Aorta (tissue), 5 donors: ENCODE data around the gene GPN1. TPM values are rescaled to one million over a fixed set of nuclear protein-coding genes. Genes with fewer than 3 reads are reported as not detected.

ENCODE experiments used
- ATAC-seq: fragments of 200-7000 bp; cut with Tn5 transposase; one replicate; pipeline ENCODE4 v1.9.1; 2022; ENCODE audit warnings: moderate library complexity; ENCODE audit not compliant: low FRiP score
- DNase-seq, 2 donors: peaks; one replicate each; pipeline ENCODE4 v3.0.0-alpha.2; 2020
- H3K27ac ChIP-seq, 2 donors: one replicate each; pipeline ENCODE4 v1.5.1; 2013; ENCODE audit warnings: low read length in 2 of 2, mild to moderate bottlenecking in 2 of 2, moderate library complexity in 2 of 2, control low read depth in 1 of 2, inconsistent platforms in 1 of 2, low read depth in 1 of 2
- H3K27me3 ChIP-seq, 2 donors: one replicate each; pipeline ENCODE4 v1.6.1; 2013; ENCODE audit warnings: control low read depth in 1 of 2, low read length in 1 of 2, mild to moderate bottlenecking in 1 of 2, moderate library complexity in 1 of 2; ENCODE audit not compliant: insufficient read depth in 2 of 2, control insufficient read depth in 1 of 2
- H3K36me3 ChIP-seq, 2 donors: one replicate each; pipeline ENCODE4 v1.6.1; 2013; ENCODE audit warnings: control low read depth in 1 of 2, low read length in 1 of 2, mild to moderate bottlenecking in 1 of 2; ENCODE audit not compliant: insufficient read depth in 2 of 2, control insufficient read depth in 1 of 2
- H3K4me1 ChIP-seq, 2 donors: one replicate each; pipeline ENCODE4 v1.6.1; 2013; ENCODE audit warnings: low read length in 2 of 2, control low read depth in 1 of 2, mild to moderate bottlenecking in 1 of 2, moderate library complexity in 1 of 2; ENCODE audit not compliant: insufficient read depth in 2 of 2, control insufficient read depth in 1 of 2
- H3K4me3 ChIP-seq, 2 donors: one replicate each; pipeline ENCODE4 v1.5.1; 2013; ENCODE audit warnings: low read length in 2 of 2, control low read depth in 1 of 2, mild to moderate bottlenecking in 1 of 2
- H3K9me3 ChIP-seq: one replicate; pipeline ENCODE4 v1.6.1; 2013; ENCODE audit warnings: mild to moderate bottlenecking, low read length; ENCODE audit not compliant: control insufficient read depth
- WGBS, 2 donors: extraction: QIAGEN DNeasy Blood & Tissue Kit; methylation state at CpG; one replicate each; pipeline ENCODE4 v1.1.7; 2013; 5-methylcytosine and 5-hydroxymethylcytosine counted together
- intact Hi-C, 2 donors: fragments of 100-400 bp; cut with DNase I; formaldehyde crosslinking; loops; one replicate each; pipeline versions ENCODE4 v1.14.2 to v1.15.0; 2022
- polyA plus RNA-seq, 2 donors: library from polyadenylated mRNA; stranded (reverse); fragments of 200-250 nt; gene quantifications; one replicate each; pipeline ENCODE4 v1.2.3, GENCODE V29; 2013
- total RNA-seq, 2 donors: library from RNA; stranded (reverse); fragmentation: NEBNext Ultra II Directional; extraction: Animal tissue kit (Norgen Biotek cat#: 25700); gene quantifications; one replicate each; pipeline ENCODE4 v1.2.1, GENCODE V29; 2021
- donor health status: healthy with polysubstance abuse.
- donor health status: Bipolar disorder and iron deficiency.
- donor health status: DM: no; HTN: no; CAD: no.
- donor health status: DM: no; HTN: no; CAD: no.
- donor health status: DM: yes; HTN: yes; CAD: no.

Gene GPN1
- total and polyA plus RNA-seq, 4 donors, result 16.4 to 24.8 (median 21.2) TPM

DNA sequence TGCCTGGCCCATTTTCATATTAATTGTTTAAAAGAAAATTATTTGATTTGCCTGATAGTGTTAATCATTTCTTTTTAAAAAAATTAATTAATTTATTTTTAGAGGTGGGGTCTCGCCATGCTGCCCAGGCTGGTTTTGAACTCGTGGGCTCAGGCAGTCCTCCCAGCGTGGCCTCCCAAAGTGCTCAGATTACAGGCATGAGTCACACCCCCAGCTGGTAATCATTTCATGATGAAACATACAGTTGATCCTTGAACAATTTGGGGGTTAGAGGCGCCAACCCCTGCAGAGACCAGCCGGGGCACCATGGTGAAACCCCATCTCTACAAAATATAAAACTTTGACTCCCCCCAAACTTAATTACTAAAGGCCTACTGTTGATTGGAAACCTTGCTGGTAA is 7.9 kb downstream of the GPN1 start:
- intact Hi-C loops, result no loop called here
- Histone ChIP-seq H3K4me1 (no peaks in the 10 kb centered on the region), H3K9me3 (no peaks in the 10 kb centered on the region), H3K27ac (no peak overlapping the region), H3K4me3 (no peak overlapping the region), H3K27me3 (no peaks in the 10 kb centered on the region), H3K36me3 (peaks cover 6 to 8% of the 10 kb centered on the region in 2 donors)
- 89 to 92% methylated on average over 5 of the region's 5 CpGs for whole genome bisulfite sequencing, 2 donors
- ATAC-seq (no peak), DNase-seq (no peak)

DNA sequence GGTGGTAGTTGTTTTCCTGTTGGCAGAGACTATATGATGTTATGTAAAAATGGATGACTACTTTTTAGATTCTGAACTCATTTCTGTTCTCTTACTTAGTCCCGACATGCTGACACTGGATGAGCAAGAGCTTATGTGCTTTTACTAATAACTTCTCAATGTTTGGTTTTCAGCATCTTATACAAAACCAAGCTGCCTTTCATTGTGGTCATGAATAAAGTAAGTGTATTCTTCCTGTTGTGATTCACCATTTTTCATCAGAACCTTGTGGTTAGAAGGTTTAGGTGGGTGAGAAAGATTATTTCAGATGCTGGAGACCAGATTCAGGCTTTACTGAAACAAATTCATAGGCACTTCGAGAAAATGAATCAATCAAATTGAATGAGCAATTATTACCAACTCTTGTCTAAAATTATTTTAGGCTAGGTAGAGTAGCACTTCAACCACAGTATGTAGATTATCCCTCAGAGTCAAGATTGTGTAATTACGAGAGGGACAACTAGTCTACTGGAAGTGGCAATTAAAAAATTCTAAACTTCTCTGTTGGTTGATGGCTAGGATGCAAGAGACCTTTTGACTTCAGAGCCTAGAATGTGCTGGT is 9.3 kb downstream of the GPN1 start:
- DNase-seq, result no peak
- Histone ChIP-seq H3K9me3 (no peaks in the 10 kb centered on the region), H3K27me3 (no peaks in the 10 kb centered on the region), H3K4me1 (no peaks in the 10 kb centered on the region), H3K27ac (no peak overlapping the region), H3K4me3 (no peak overlapping the region), H3K36me3 (peaks cover 6 to 8% of the 10 kb centered on the region in 2 donors)
- no peak for ATAC-seq
- WGBS, 2 donors, result 89 to 90% methylated on average over 3 of the region's 3 CpGs
- intact Hi-C loops, result no loop called here

DNA sequence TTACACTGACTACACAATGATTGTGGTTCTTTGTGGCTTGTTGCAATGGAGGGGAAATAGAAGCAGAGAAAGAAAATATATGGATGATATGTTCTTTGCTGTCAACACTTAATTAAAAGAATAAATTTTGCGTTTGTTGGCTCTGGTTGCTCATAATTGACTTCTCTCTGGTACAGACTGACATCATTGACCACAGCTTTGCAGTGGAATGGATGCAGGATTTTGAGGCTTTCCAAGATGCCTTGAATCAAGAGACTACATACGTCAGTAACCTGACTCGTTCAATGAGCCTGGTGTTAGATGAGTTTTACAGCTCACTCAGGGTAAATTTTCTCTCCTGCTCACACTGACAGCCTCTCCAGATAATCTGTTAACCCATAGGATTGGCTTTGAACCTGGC is 9.9 kb downstream of the GPN1 start:
- DNase-seq, result no peak
- Histone ChIP-seq H3K27me3 (no peaks in the 10 kb centered on the region), H3K27ac (no peak overlapping the region), H3K9me3 (no peaks in the 10 kb centered on the region), H3K36me3 (peaks cover 6 to 8% of the 10 kb centered on the region in 2 donors), H3K4me3 (no peak overlapping the region), H3K4me1 (no peaks in the 10 kb centered on the region)
- no peak for ATAC-seq
- intact Hi-C loops, result no loop called here
- 59 to 60% methylated on average over 3 of the region's 3 CpGs for WGBS, 2 donors

DNA sequence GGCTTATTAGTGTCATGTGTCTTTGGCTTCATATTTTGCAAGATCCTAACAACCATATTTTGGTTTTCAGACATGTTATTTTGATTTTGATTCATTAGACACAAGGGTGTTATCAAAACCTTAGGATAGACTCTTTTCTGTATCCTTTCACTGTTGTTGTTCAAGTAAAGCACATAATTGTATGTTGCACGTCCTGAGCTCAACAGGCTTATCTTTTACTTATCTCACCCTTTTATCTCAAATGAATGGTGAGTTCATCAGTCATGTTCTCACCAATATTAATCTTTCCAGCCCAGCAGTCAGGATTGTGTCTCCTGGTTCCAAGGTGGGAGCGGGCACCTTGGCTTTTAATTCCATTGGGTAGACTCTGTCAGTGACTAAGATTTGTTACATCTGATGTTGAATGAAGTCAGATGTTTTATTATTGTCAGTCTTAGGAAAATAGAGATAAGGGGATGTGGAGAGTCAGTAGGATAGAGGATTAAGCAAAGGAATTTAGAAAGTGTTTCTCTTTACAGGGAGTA is 11.9 kb downstream of the GPN1 start:
- Histone ChIP-seq H3K4me3 (no peak overlapping the region), H3K27me3 (no peaks in the 10 kb centered on the region), H3K36me3 (peaks cover 3 to 8% of the 10 kb centered on the region in 2 donors), H3K9me3 (no peaks in the 10 kb centered on the region), H3K4me1 (no peaks in the 10 kb centered on the region), H3K27ac (no peak overlapping the region)
- DNase-seq (no peak), ATAC-seq (no peak)
- intact Hi-C loops, result no loop called here
- WGBS, 2 donors, result 70 to 71% methylated on average over 2 of the region's 2 CpGs

DNA sequence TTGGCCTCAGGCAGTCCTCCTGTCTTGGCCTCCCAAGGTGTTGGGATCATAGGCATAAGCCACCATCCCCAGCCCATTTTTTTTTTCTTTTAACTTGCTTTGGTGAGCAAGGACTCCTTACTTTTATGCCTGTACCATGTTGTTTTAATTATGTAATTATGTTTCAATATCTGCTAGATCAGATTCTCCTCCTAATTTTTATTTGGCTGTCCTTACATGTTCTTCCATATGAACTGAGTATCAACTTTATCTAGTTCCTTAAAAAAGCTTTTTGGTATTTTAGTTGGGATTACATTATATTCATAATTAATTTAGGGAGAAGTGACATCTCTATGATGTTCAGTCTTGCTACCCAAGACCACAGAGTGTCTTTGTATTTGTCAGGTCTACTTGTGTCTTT is 16.3 kb downstream of the GPN1 start:
- Histone ChIP-seq H3K9me3 (no peaks in the 10 kb centered on the region), H3K27ac (no peak overlapping the region), H3K36me3 (peaks cover 3 to 6% of the 10 kb centered on the region in 2 donors), H3K4me1 (no peaks in the 10 kb centered on the region), H3K4me3 (no peak overlapping the region), H3K27me3 (no peaks in the 10 kb centered on the region)
- intact Hi-C loops, result no loop called here
- DNase-seq (no peak), ATAC-seq (no peak)

DNA sequence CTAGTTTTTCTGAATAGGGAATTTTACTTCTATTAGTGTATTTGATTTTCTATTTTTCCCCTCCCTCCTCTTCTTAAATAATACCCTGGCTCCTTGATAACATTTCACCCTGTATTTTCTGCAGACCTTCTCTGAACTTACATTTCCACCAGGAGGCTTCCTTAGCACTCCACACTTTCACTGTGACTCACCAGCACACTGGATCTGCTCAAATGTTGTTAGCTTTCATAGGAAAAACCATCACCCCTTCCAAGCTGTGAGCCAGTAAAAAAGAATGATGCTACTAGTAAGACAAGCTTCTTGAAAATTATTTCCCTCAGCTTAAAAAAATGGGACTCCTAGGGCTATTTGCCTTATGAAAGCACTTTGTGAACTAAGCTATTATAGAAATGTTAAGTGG is 18.4 kb downstream of the GPN1 start:
- H3K4me3 ChIP-seq, result no peak overlapping the region
- no peak for ATAC-seq
- H3K4me1 ChIP-seq, result no peaks in the 10 kb centered on the region
- no peak overlapping the region for H3K27ac ChIP-seq
- H3K9me3 ChIP-seq, result no peaks in the 10 kb centered on the region
- H3K36me3 ChIP-seq, result peaks cover 3 to 6% of the 10 kb centered on the region in 2 donors
- DNase-seq, result no peak
- no peaks in the 10 kb centered on the region for H3K27me3 ChIP-seq
- intact Hi-C loops, result no loop called here

DNA sequence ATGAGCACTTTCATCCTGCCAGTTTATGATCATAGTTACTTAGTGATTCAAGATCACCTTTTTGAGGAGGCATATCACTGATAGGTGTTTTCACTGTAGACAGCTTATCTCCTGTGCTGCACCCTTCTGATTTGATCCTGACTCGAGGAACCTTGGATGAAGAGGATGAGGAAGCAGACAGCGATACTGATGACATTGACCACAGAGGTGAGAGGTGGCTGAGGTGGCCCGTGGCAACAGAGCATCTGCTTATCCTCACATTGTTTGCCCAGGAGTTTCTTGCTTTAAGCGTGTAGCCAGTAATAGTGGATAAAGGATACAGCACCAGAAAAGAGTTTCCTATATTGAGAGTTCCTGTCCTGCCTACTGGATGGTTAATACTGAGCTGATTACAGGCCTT is 18.9 kb downstream of the GPN1 start:
- no peak overlapping the region for H3K4me3 ChIP-seq
- no peak overlapping the region for H3K27ac ChIP-seq
- peaks cover 6 to 7% of the 10 kb centered on the region in 2 donors for H3K36me3 ChIP-seq
- WGBS, 2 donors, result 89 to 93% methylated on average over 4 of the region's 4 CpGs
- no peaks in the 10 kb centered on the region for H3K4me1 ChIP-seq
- intact Hi-C loops, result no loop called here
- no peaks in the 10 kb centered on the region for H3K27me3 ChIP-seq
- ATAC-seq (no peak), DNase-seq (no peak)
- H3K9me3 ChIP-seq, result no peaks in the 10 kb centered on the region

DNA sequence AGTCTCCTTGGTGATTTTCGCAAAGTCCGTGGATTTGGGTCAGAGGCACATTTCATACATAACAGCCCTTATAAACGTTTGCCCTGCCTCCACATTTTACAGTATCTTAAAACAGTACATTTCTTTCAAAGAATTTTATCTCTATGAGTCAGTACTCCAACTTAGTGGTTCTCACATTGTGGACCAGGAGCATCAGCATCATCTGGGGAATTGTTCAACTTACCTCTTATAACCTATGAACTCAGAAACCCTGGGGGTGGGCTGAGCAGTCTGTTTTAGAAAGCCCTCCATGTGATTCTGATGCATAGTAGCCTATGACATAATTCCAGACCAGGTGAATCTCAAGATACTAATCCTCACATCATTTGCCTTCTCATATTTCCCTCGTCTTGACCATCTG is 22.2 kb downstream of the GPN1 start:
- H3K4me1 ChIP-seq, result no peaks in the 10 kb centered on the region
- H3K36me3 ChIP-seq, result peaks cover 11 to 19% of the 10 kb centered on the region in 2 donors
- DNase-seq (no peak), ATAC-seq (no peak)
- WGBS, 2 donors, result 73 to 76% methylated on average over 4 of the region's 4 CpGs
- no peak overlapping the region for H3K27ac ChIP-seq
- no peaks in the 10 kb centered on the region for H3K27me3 ChIP-seq
- intact Hi-C loops, result no loop called here
- no peaks in the 10 kb centered on the region for H3K9me3 ChIP-seq
- H3K4me3 ChIP-seq, result no peak overlapping the region

DNA sequence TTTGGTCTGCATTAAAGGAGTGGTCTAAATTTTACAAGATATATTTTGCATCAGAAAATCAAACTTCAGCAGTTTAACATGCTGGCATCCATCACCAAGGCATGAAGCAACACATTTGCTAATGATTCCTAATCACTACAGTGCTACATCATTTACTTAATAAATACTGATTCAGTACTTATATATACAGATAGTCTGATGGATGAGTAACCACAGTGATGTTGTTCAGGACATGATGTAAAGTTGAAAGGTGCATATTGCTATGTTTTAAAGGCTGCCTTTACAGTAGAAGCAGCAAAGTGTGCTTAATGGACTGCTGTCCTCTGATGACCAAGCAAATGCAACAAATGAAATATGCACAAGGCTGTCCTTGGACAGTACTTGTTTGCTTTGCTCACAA is 23.5 kb downstream of the GPN1 start:
- H3K4me3 ChIP-seq, result no peak overlapping the region
- H3K9me3 ChIP-seq, result no peaks in the 10 kb centered on the region
- no peaks in the 10 kb centered on the region for H3K27me3 ChIP-seq
- no peak overlapping the region for H3K27ac ChIP-seq
- H3K36me3 ChIP-seq, result peaks cover 15 to 19% of the 10 kb centered on the region in 2 donors
- no peaks in the 10 kb centered on the region for H3K4me1 ChIP-seq
- intact Hi-C loops, result no loop called here
- DNase-seq (no peak), ATAC-seq (no peak)
